Dedifferentiated amniotic fluid mesenchymal stem cell (primary cell): ENCODE results near the gene PRIM2.
"Not testable (repeated sequence)": the region's sequence is repeated elsewhere in the genome, so short reads cannot be mapped to it uniquely, and the experiment has no call there.

Experiments used
- DNase-seq: peaks from one replicate; pipeline ENCODE4 v3.0.0-alpha.2; 2016; ENCODE audit errors: extremely low spot score

Gene PRIM2

DNA sequence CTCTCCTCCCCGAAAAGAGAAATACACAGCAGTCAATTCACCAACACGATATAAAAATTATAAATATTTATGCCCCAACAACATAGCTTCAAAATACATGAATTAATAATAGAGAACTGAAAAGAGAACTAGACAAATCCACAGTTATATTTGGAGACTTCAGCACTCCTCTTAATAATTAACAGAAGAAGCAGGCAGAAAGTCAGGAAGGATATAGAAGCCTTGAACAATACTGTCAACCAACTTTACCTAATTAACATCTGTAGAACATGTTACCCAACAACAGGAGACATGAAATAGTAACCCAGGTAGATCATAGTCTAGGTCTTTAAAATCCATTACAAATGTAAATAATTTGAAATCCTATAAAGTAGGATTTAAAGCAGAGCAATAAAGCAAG is 293.2 kb downstream of the PRIM2 start:
- DNase-seq = not testable (repeated sequence)

DNA sequence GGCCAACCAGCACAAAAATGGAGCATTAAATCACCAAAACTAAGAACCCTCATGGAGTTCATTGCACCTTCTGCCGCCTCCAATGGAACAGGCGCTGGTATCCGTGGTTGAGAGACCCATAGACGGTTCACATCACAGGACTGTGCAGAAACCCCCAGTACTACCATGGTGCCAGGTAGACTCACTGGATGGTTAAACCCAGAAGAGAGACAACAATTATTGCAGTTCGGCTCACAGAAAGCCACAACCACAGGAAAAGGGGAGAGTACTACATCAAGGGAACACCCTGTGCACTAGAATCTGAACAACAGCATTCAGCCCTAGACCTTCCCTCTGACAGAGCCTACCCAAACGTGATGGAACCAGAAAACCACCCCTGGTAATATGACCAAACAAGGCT is 301.5 kb downstream of the PRIM2 start:
- not testable (repeated sequence) for DNase-seq

GRCh38 chr6:57631773-57632172 is 314.3 kb downstream of the PRIM2 start:
- DNase-seq = not testable (repeated sequence)

DNA sequence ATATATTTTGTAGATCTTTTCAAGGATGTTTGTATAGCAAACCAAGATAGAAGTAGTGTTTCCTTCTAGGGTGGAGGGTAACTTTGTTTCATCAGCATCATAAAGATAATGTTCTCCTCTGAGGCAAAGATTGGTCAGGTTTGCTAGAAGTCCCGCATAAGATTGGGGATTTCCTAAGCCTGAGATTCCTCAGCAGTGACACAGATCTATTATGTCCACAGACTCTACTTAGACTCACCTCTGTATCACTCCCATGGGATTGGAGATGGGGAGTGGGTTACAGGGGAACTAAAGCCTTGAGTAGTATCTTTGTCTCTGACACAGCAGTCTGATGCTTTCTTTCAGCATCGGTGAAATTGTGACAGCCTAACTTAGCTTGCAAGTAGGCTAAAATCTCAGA is 341.1 kb downstream of the PRIM2 start:
- DNase-seq = not testable (repeated sequence)

DNA sequence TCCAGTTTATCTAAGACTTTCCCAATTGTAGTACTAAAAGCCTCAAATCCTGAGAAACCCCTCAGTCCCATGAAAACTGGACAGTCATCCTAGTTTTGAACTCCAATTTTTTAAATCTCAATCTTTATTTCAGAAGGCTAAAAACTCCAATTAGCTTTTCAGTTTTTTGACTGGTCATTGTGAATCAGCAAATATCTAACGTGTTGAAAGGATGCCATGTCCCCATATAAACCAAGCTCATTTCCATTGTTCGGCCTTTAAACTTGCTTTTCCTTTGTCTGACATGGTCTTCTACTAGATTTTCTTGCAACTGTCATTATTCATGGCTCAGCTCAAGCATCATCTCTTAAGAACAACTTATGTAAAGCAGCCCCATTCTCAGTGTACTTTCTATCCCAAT is 342.4 kb downstream of the PRIM2 start:
- not testable (repeated sequence) for DNase-seq

GRCh38 chr6:57660940-57661339 is 343.5 kb downstream of the PRIM2 start:
- DNase-seq = not testable (repeated sequence)

- DNase-seq = not testable (repeated sequence)
Measured at GRCh38 chr6:57668108-57668507, 350.7 kb downstream of the PRIM2 start.

DNA sequence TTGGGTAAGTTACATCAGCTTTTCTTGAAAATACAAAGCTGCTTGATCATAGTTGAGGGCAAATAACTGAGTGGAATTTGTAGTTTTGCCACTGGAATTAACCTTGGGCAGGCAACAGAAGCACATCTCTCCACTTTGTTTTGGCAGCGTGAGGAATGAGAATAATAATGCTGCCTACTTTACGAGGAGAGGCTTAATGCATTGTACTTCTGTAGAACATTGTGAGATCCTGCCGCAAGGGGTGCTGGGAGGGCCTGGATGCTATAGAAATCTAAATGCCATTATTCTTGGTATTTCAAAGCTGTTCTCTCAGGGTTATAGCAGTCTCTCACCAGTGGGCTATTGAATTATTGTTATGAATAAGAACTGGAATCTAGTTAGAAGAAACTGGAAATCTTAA is 353.8 kb downstream of the PRIM2 start:
- DNase-seq = not testable (repeated sequence)

GRCh38 chr6:57671937-57672627 is 354.7 kb downstream of the PRIM2 start:
- DNase-seq = not testable (repeated sequence)

DNA sequence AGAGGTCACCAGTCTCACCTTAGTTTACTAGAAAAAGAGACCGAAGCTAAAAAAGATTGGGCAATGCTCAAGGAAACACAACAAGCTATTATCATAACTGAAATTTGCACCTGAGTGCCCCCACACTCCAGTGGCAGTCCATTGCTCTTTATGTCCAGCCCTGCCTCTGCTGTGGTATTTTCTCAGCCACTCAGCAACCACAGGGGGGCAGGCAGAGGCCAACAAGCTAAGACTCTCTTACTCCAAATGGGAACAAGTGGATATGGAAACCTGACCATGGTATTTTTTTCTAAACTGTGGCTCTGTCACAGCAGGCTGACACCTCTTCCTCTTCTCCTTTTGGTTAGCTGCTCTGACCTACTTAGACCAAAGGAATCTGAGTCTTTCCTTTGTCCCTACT is 355.9 kb downstream of the PRIM2 start:
- DNase-seq = not testable (repeated sequence)

- not testable (repeated sequence) for DNase-seq
Measured at GRCh38 chr6:57675386-57675785, 358.0 kb downstream of the PRIM2 start.

DNA sequence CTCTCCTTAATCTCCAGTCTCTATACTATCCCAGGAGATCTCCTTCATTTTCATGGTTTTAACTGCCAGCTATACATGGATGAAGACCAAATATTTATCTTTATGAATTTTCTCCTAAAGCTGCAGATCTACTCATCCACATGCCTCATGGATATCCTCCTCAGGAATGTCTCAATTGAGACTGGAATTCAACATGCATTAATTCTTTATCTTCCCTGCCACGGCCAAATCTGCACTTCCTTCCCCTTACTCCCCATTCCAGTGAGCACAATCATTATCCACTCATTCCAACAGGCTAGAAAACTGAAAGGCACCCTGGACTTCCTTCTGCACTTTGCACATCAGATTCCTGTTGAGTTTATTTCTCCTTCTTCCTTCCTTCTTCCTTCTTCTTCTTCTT is 379.0 kb downstream of the PRIM2 start:
- not testable (repeated sequence) for DNase-seq
